ENCODE measurements around the gene CBR3. TPM values are rescaled to one million over a fixed set of nuclear protein-coding genes. Genes with fewer than 3 reads are reported as not detected.
A peak's percentile ranks its signal among the peaks of the same experiment; 100 is the strongest.

Gene CBR3
- total RNA-seq, 1 experiment from 2014 or later: not detected

GRCh38 chr21:36194024-36194423 lies 59.1 kb downstream of the CBR3 start:
- no peaks in the 10 kb centered on the region for H3K27me3 Mint-ChIP-seq (ENCODE audit: insufficient read depth, unreplicated experiment)
- peaks cover 20% of the 10 kb centered on the region for H3K36me3 Mint-ChIP-seq (ENCODE audit: insufficient read depth, unreplicated experiment)
- CTCF ChIA-PET: interaction anchor here (0.6 kb wide), 1 partner anchor 41 kb away, joined by 5 read pairs; no protein-coding TSS in a partner anchor
- DNase-seq: no peak
- no peaks in the 10 kb centered on the region for H3K36me3 ChIP-seq (ENCODE audit: control insufficient read depth, insufficient read depth, low read length)
- intact Hi-C loops (cut with micrococcal nuclease; ENCODE audit: unreplicated experiment): no loop called here
- no peaks in the 10 kb centered on the region for H3K27me3 ChIP-seq (replicated peaks; ENCODE audit: control insufficient read depth, insufficient read depth, low read length)
- H3K4me3 Mint-ChIP-seq (ENCODE audit: unreplicated experiment): no peak overlapping the region
- no peaks in the 10 kb centered on the region for H3K9me3 Mint-ChIP-seq (ENCODE audit: unreplicated experiment)
- H3K27ac Mint-ChIP-seq (ENCODE audit: unreplicated experiment): peak overlapping the region; percentile 56
- no TSS peak for BruUV-seq (replicated peaks)
- POLR2A ChIA-PET: interaction anchor here (0.7 kb wide), 1 partner anchor 38 kb away, joined by 3 read pairs; no protein-coding TSS in a partner anchor
- no peaks in the 10 kb centered on the region for H3K9me3 ChIP-seq
- H3K4me3 ChIP-seq (ENCODE audit: low read depth, low read length): no peak overlapping the region
- peaks cover 54% of the 10 kb centered on the region for H3K4me1 ChIP-seq
- TF ChIP-seq CTCF (IDR thresholded peaks at IDR 0.05; ENCODE audit: insufficient read depth in 1 of 2, low read depth in 1 of 2, low read length in 1 of 2, severe bottlenecking in 1 of 2, unreplicated experiment in 1 of 2): no peak
- H3K4me1 Mint-ChIP-seq (ENCODE audit: low read depth, unreplicated experiment): peaks cover 27% of the 10 kb centered on the region

- no peaks in the 10 kb centered on the region for H3K36me3 ChIP-seq (ENCODE audit: control insufficient read depth, insufficient read depth, low read length)
- no peaks in the 10 kb centered on the region for H3K9me3 ChIP-seq
- peaks cover 24% of the 10 kb centered on the region for H3K36me3 Mint-ChIP-seq (ENCODE audit: insufficient read depth, unreplicated experiment)
- no peak overlapping the region for H3K4me3 ChIP-seq (ENCODE audit: low read depth, low read length)
- no peaks in the 10 kb centered on the region for H3K27me3 ChIP-seq (replicated peaks; ENCODE audit: control insufficient read depth, insufficient read depth, low read length)
- peaks cover 29% of the 10 kb centered on the region for H3K4me1 Mint-ChIP-seq (ENCODE audit: low read depth, unreplicated experiment)
- ChIA-PET CTCF (no interaction called here), POLR2A (no interaction called here)
- DNase-seq: no peak
- BruUV-seq (replicated peaks): no TSS peak
- H3K27ac Mint-ChIP-seq (ENCODE audit: unreplicated experiment): no peak overlapping the region
- H3K27me3 Mint-ChIP-seq (ENCODE audit: insufficient read depth, unreplicated experiment): no peaks in the 10 kb centered on the region
- no peak for TF ChIP-seq CTCF (IDR thresholded peaks at IDR 0.05; ENCODE audit: insufficient read depth in 1 of 2, low read depth in 1 of 2, low read length in 1 of 2, severe bottlenecking in 1 of 2, unreplicated experiment in 1 of 2)
- H3K4me3 Mint-ChIP-seq (ENCODE audit: unreplicated experiment): no peak overlapping the region
- H3K4me1 ChIP-seq: peaks cover 48% of the 10 kb centered on the region
- intact Hi-C loops (cut with micrococcal nuclease; ENCODE audit: unreplicated experiment): no loop called here
- no peaks in the 10 kb centered on the region for H3K9me3 Mint-ChIP-seq (ENCODE audit: unreplicated experiment)
These were observed 60.7 kb downstream of the CBR3 start for GRCh38 chr21:36195613-36196012.

Other genes starting within 250 kb of the CBR3 start
- gene SETD4, start 74.6 kb upstream of the CBR3 start, total RNA-seq (2022): 24.3 and 28.8 TPM in 2 replicates
- gene CBR1, start 65.1 kb upstream of the CBR3 start, total RNA-seq (2022): 41.1 and 45.0 TPM in 2 replicates
- gene DOP1B, start 21.7 kb downstream of the CBR3 start, total RNA-seq (2022): 15.9 and 16.7 TPM in 2 replicates
- 21.6 and 23.3 TPM in 2 replicates for gene MORC3, start 185.1 kb downstream of the CBR3 start, total RNA-seq (2022)